Adrenal gland (tissue), 12 donors: ENCODE measurements around the gene OTOP1. TPM values are rescaled to one million over a fixed set of nuclear protein-coding genes. Genes with fewer than 3 reads are reported as not detected.
"Not testable (repeated sequence)": the region's sequence is repeated elsewhere in the genome, so short reads cannot be mapped to it uniquely, and the experiment has no call there.

Experiments used
- DNase-seq, 7 donors: peaks; one replicate each; pipeline ENCODE4 v3.0.0-alpha.2; 2019 to 2020
- H3K27ac ChIP-seq, 5 donors: fragments of 200-600 bp; sonication (generic) in 4 of 5; 1 replicate in 3 of 5; 2 replicates in 2 of 5; pipeline versions ENCODE4 v1.5.1 to v1.8.0; 2016 to 2020; ENCODE audit warnings: mild to moderate bottlenecking in 1 of 5
- H3K27me3 ChIP-seq: fragments of 200-600 bp; 2 replicates; pipeline ENCODE4 v1.8.0; 2021
- H3K36me3 ChIP-seq, 2 donors: fragments of 200-600 bp; replicated peaks in 1 of 2; 1 replicate in 1 of 2; 2 replicates in 1 of 2; pipeline versions ENCODE4 v1.5.1 to v1.8.0; 2018 to 2022
- H3K4me1 ChIP-seq, 2 donors: fragments of 200-600 bp; replicated peaks in 1 of 2; 1 replicate in 1 of 2; 2 replicates in 1 of 2; pipeline versions ENCODE4 v1.5.1 to v1.8.0; 2018 to 2021
- H3K4me3 ChIP-seq, 4 donors: fragments of 200-600 bp; sonication (generic) in 3 of 4; one replicate each; pipeline ENCODE4 v1.5.1; 2016 to 2018
- H3K9me3 ChIP-seq, 3 donors: fragments of 200-600 bp; sonication (generic) in 1 of 3; replicated peaks in 1 of 3; 1 replicate in 2 of 3; 2 replicates in 1 of 3; pipeline versions ENCODE4 v1.5.1 to v1.8.0; 2016 to 2021
- POLR2A ChIP-seq, 2 donors: fragments of 450-650 bp; IDR thresholded peaks; one replicate each; pipeline ENCODE4 v1.6.1; 2017; ENCODE audit warnings: antibody characterized with exemption in 2 of 2, mild to moderate bottlenecking in 2 of 2, moderate library complexity in 1 of 2
- WGBS, 4 donors: extraction: QIAGEN DNeasy Blood & Tissue Kit in 2 of 4; methylation state at CpG; one replicate each; pipeline versions ENCODE4 v1.1.5 to v1.1.7; 2013 to 2017; 5-methylcytosine and 5-hydroxymethylcytosine counted together
- intact Hi-C, 2 donors: fragments of 100-400 bp; cut with DNase I; formaldehyde crosslinking; loops; one replicate each; pipeline versions ENCODE4 v1.14.1 to v1.15.0; 2022 to 2023
- polyA plus RNA-seq, 3 donors: library from polyadenylated mRNA; stranded (reverse); fragments of 200-250 nt in 2 of 3; fragments of 350-450 nt in 1 of 3; fragmentation: Illumina TruSeq in 1 of 3; extraction: RNeasy Lipid Tissue Mini Kit (QIAGEN cat#74804) in 1 of 3; gene quantifications; one replicate each; pipeline ENCODE4 v1.2.3, GENCODE V29; 2013 to 2014
- total RNA-seq, 9 donors: library from RNA; depleted of rRNA in 4 of 9; stranded (reverse); fragments of >200 nt in 4 of 9; fragments of 120-200 nt in 1 of 9; fragmentation: NEBNext Ultra II Directional in 1 of 9; extraction: Animal tissue kit (Norgen Biotek cat#: 25700) in 1 of 9; gene quantifications; one replicate each; pipeline versions ENCODE4 v1.1.0 to v1.2.4, GENCODE V29; 2013 to 2023
- TF ChIP-seq, protein P1 (sequence below), 6 experiments: fragments of 450-650 bp in 4 of 6; fragments of 200-600 bp in 2 of 6; sonication (generic) in 1 of 6; IDR thresholded peaks; 1 replicate in 5 of 6; 2 replicates in 1 of 6; pipeline versions ENCODE4 v1.5.1 to v1.8.0; 2016 to 2021; ENCODE audit warnings: antibody characterized with exemption in 6 of 6, mild to moderate bottlenecking in 2 of 6, moderate library complexity in 1 of 6
- donor health status: healthy with polysubstance abuse.
- donor health status: Bipolar disorder and iron deficiency.
- donor health status: DM: yes; HTN: yes; CAD: no.
- donor health status: DM: no; HTN: no; CAD: no.
- donor health status: DM: no; HTN: no; CAD: no.
- donor health status: DM: yes; HTN: yes; CAD: no.

The OTOP1 gene
- total and polyA plus RNA-seq, 12 donors, result not detected

DNA sequence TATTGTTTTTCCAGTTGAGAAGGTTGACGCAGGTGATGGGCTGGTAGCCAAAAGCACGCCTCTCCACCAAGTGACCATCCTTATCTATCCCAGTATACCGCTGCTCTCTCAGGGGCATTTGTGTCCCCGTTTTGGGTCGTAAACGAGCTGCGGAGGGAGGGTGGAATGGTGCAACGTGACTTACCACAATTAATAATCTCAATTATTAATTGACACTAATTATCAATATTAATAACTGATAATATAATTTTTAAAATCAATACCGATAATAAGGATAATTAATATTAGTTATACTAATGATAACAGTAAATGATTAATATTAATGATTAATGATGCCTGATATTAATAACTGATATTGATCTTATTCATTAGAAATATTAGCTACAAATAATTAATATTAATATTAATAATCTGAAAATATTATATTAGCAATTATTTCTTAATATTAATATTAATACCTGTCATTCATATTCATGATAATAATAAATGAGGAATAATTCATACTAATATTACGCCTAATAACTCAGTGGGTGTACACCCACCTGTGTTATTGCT lies 56.1 kb downstream of the OTOP1 start:
- intact Hi-C loops, result no loop called here
- Histone ChIP-seq H3K4me3 (no peak overlapping the region), H3K36me3 (no peaks in the 10 kb centered on the region), H3K4me1 (no peaks in the 10 kb centered on the region), H3K9me3 (no peaks in the 10 kb centered on the region), H3K27ac (no peak overlapping the region), H3K27me3 (no peaks in the 10 kb centered on the region)
- no peak for DNase-seq
- TF ChIP-seq, protein P1, sequence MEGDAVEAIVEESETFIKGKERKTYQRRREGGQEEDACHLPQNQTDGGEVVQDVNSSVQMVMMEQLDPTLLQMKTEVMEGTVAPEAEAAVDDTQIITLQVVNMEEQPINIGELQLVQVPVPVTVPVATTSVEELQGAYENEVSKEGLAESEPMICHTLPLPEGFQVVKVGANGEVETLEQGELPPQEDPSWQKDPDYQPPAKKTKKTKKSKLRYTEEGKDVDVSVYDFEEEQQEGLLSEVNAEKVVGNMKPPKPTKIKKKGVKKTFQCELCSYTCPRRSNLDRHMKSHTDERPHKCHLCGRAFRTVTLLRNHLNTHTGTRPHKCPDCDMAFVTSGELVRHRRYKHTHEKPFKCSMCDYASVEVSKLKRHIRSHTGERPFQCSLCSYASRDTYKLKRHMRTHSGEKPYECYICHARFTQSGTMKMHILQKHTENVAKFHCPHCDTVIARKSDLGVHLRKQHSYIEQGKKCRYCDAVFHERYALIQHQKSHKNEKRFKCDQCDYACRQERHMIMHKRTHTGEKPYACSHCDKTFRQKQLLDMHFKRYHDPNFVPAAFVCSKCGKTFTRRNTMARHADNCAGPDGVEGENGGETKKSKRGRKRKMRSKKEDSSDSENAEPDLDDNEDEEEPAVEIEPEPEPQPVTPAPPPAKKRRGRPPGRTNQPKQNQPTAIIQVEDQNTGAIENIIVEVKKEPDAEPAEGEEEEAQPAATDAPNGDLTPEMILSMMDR (IDR thresholded peaks at IDR 0.05), result no peak
- TF ChIP-seq POLR2A (IDR thresholded peaks at IDR 0.05), result no peak
- 86 to 90% (median 87%) methylated on average over 10 of the region's 10 CpGs for WGBS, 4 donors

DNA sequence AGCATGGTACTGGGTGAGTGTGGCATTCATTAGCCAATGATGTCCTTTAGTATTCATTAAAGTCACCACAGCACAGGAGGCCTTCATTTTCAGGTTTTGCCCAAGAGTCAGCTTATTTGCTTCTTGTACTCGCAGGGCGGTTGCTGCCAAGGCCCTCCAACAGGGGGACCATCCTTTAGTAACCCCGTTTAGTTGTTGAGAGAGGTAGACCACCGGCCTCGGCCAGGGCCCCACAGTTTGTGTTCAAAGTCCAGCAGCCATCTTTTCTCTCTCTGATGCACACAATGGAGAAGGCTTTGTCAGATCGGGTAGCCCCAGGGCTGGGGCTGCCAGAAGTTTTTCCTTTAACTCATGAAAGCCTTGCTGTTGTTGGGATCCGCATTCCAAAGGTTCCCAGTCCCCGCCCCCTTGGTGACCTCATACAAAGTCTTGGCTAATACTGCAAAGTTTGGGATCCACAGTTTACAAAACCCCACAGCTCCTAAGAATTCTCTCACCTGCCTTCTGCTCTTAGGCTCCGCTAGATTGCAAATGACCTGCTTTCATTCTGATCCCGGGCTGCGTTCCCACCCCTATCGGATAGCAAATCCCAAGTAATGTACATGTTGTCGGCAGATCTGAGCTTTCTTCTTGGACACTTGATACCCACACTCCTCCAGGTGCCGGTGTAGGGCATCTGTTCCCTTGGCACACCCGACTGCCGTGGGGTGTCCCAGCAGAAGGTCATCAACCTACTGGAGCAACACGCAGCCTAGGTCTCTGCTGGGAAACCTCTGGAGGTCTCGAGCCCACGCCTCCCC lies 58.5 kb downstream of the OTOP1 start:
- H3K27ac ChIP-seq, H3K4me3 ChIP-seq, H3K27me3 ChIP-seq, H3K9me3 ChIP-seq, DNase-seq, intact Hi-C loops, H3K4me1 ChIP-seq, H3K36me3 ChIP-seq: not testable (repeated sequence)
- WGBS, 4 donors, result 74 to 81% (median 79%) methylated on average over 12 to 19 of the region's 19 CpGs

GRCh38 chr4:4166986-4167385 lies 59.7 kb downstream of the OTOP1 start:
- DNase-seq, intact Hi-C loops, H3K9me3 ChIP-seq, H3K27ac ChIP-seq, H3K27me3 ChIP-seq, H3K4me3 ChIP-seq, H3K36me3 ChIP-seq, H3K4me1 ChIP-seq: not testable (repeated sequence)
- 71 to 84% (median 78%) methylated on average over 13 of the region's 13 CpGs for WGBS, 4 donors

DNA sequence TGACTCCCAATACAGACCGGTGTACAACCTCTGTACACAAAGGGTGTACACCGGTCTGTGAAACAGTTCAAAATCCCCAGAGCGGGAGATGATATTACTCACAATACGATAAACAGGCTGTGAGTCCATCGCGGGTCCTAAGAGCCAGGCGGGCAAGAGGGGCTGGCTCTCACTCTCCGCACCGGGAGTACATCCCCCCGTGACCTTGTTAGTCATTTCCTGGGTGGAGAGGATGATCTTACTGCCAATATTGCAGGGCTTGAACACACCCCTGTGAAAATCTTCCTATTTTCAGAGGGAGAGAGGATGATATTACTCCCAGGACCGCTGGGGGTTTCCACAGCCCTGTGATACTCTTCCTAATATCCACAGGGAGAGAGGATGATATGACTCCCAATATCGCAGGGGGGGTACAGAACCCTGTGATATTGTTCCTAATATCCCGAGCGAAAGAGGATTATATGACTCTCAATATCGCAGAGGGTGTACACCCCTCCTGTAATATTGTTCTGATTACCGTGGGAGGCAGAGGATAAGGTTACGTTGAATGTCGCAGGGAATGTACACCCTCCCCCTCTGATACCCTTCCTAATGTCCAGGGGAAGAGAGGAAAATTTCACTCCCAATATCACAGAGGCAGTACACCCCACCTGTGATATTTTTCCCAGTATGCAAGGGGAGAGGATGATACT lies 60.9 kb downstream of the OTOP1 start:
- 68 to 74% (median 70%) methylated on average over 16 to 18 of the region's 18 CpGs for WGBS, 4 donors
- H3K36me3 ChIP-seq, H3K4me1 ChIP-seq, intact Hi-C loops, H3K9me3 ChIP-seq, H3K27me3 ChIP-seq, DNase-seq, H3K4me3 ChIP-seq, H3K27ac ChIP-seq: not testable (repeated sequence)

- H3K4me1 ChIP-seq, H3K4me3 ChIP-seq, H3K9me3 ChIP-seq, H3K36me3 ChIP-seq, H3K27ac ChIP-seq, intact Hi-C loops, H3K27me3 ChIP-seq, DNase-seq: not testable (repeated sequence)
- WGBS, 4 donors, result 85 to 86% (median 86%) methylated on average over 18 of the region's 18 CpGs
These were observed 62.1 kb downstream of the OTOP1 start for GRCh38 chr4:4164532-4165173.

DNA sequence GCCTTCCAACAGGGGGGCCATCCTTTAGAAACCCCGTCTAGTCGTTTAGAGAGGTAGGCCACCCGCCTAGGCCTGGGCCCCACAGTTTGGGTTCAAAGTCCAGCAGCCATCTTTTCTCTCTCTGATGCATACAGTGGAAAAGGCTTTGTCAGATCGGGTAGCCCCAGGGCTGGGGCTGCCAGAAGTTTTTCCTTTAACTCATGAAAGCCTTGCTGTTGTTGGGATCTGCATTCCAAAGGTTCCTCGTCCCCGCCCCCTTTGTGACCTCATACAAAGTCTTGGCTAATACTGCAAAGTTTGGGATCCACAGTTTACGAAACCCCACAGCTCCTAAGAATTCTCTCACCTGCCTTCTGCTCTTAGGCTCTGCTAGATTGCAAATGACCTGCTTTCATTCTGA lies 64.5 kb downstream of the OTOP1 start:
- H3K4me1 ChIP-seq, H3K27me3 ChIP-seq, H3K4me3 ChIP-seq, H3K9me3 ChIP-seq, intact Hi-C loops, H3K27ac ChIP-seq, DNase-seq, H3K36me3 ChIP-seq: not testable (repeated sequence)
- WGBS, 4 donors, result 43 to 58% (median 56%) methylated on average over 7 of the region's 7 CpGs

GRCh38 chr4:4160956-4161665 lies 65.6 kb downstream of the OTOP1 start:
- H3K9me3 ChIP-seq, H3K27ac ChIP-seq, H3K4me1 ChIP-seq, H3K36me3 ChIP-seq, H3K4me3 ChIP-seq, H3K27me3 ChIP-seq, intact Hi-C loops, DNase-seq: not testable (repeated sequence)
- 72 to 81% (median 80%) methylated on average over 16 to 17 of the region's 17 CpGs for WGBS, 4 donors
